Activated naive CD8-positive, alpha-beta T cell treated with anti-CD3 and anti-CD28 coated beads, Interleukin-2, amount 10 ng/mL, durations not matched to agents 7 days and 5 days (primary cell): ENCODE data around the gene PSMA1. TPM values are rescaled to one million over a fixed set of nuclear protein-coding genes. Genes with fewer than 3 reads are reported as not detected.
"Not testable (repeated sequence)": the region's sequence is repeated elsewhere in the genome, so short reads cannot be mapped to it uniquely, and the experiment has no call there.

Experiments
- ATAC-seq: fragments of 150-1000 bp; cut with Tn5 transposase; one replicate; pipeline ENCODE4 v1.10.0; 2021; ENCODE audit warnings: low read depth, moderate library complexity
- POLR2A ChIA-PET: fragments of 350-600 bp; sonication (Branson Sonifier 250); formaldehyde crosslinking; loops from one replicate; lab custom pipeline; 2021; ENCODE audit warnings: antibody characterized with exemption; lab: Charles Lee
- DNase-seq: peaks from one replicate; pipeline ENCODE4 v3.0.0; 2021
- H3K27ac Mint-ChIP-seq: one replicate; pipeline ENCODE4 v1.8.0; 2022; ENCODE audit warnings: mild to moderate bottlenecking, mixed read lengths
- H3K27me3 Mint-ChIP-seq: one replicate; pipeline ENCODE4 v1.8.0; 2022; ENCODE audit warnings: mild to moderate bottlenecking, moderate library complexity, mixed read lengths
- H3K36me3 Mint-ChIP-seq: one replicate; pipeline ENCODE4 v1.8.0; 2021; ENCODE audit warnings: mild to moderate bottlenecking, mixed read lengths
- H3K4me1 Mint-ChIP-seq: one replicate; pipeline ENCODE4 v1.8.0; 2021; ENCODE audit warnings: mixed read lengths
- H3K4me3 Mint-ChIP-seq: one replicate; pipeline ENCODE4 v1.8.0; 2022; ENCODE audit warnings: mild to moderate bottlenecking, moderate library complexity, mixed read lengths
- H3K9me3 Mint-ChIP-seq: one replicate; pipeline ENCODE4 v1.8.0; 2021; ENCODE audit warnings: mixed read lengths
- total RNA-seq, 2 experiments: library from RNA; stranded (reverse); gene quantifications; one replicate each; pipeline ENCODE4 v1.2.3, GENCODE V29; 2021

The PSMA1 gene
- total RNA-seq, result 100 to 1,000 TPM; 181 to 189 TPM

DNA sequence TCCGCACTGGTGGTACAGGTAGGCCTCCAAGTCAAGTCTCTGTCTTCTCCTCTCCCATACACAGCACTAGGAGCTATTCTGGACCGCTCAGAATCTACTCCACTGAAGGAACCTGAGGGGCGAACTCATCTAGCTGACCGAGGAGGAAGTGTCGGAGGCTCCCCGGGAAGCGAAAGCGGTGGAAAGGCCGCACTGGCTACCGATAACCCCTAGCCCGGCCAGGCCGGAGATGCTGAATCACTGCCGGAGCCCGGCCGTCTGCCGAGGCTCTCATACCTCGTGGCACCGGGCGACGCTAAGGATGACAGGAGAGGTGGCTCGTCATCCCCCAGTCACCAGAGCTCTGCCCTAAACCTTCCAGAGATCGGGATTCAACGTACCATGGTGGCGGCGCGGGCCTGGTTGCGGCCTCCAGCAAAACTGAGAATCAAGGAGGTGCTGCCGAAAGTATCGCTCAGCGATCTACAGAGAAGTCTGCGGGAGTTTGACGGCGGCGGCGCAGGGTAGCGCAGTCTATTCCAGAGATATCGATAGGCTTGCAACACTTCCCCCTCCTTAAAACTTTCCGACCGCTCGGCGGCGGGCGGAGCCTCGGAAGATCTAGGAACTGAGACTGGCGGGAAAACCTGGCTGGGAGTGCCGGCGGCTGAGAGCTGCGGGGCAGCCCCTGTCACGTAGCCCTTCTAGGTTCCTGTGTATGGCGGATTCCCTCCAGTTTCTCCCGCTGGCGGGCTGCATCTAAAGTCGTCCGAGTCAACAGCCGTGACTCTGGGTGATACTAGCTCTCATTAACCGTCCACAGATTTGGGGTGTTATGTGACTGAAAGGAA, at the start of gene PSMA1:
Gene PSMA1, minus strand, starts transcription at position 470 of the 830 bp plus-strand sequence. Its CDS starts 87 bp downstream, at position 383.
- POLR2A ChIA-PET, result interaction anchor here (0.6 to 2.7 kb wide), 15 partner anchors 11 to 385 kb away, joined by 3 to 29 read pairs (median 3); partner anchors contain the start of genes COPB1, CYP2R1 and PDE3B
- no peaks in the 10 kb centered on the region for H3K27me3 Mint-ChIP-seq
- ATAC-seq, result peak; percentile 90
- peak within 1 kb of the TSS; percentile 84 for H3K4me3 Mint-ChIP-seq
- peaks cover 16% of the 10 kb centered on the region for H3K4me1 Mint-ChIP-seq
- H3K27ac Mint-ChIP-seq, result peak within 1 kb of the TSS; percentile 90
- DNase-seq, result peak; percentile 91
- H3K36me3 Mint-ChIP-seq, result peaks cover 14% of the 10 kb centered on the region
- no peaks in the 10 kb centered on the region for H3K9me3 Mint-ChIP-seq

GRCh38 chr11:14569516-14569915, 49.3 kb upstream of the PSMA1 start:
- H3K27me3 Mint-ChIP-seq, DNase-seq, ATAC-seq: not testable (repeated sequence)
- POLR2A ChIA-PET, result interaction anchor here (1.5 kb wide), 1 partner anchor 75 kb away, joined by 3 read pairs; no protein-coding TSS in a partner anchor
- Mint-ChIP-seq H3K4me3 (peak overlapping the region; percentile 14), H3K36me3 (peaks cover 94% of the 10 kb centered on the region), H3K9me3 (peaks cover 25% of the 10 kb centered on the region), H3K27ac (peak overlapping the region; percentile 50), H3K4me1 (peaks cover 27% of the 10 kb centered on the region)

- Mint-ChIP-seq H3K27me3 (no peaks in the 10 kb centered on the region), H3K36me3 (peaks cover 85% of the 10 kb centered on the region), H3K4me1 (peaks cover 25% of the 10 kb centered on the region), H3K9me3 (peaks cover 17% of the 10 kb centered on the region), H3K27ac (peak overlapping the region; percentile 25), H3K4me3 (no peak overlapping the region)
- DNase-seq, result no peak
- ATAC-seq, result no peak
- POLR2A ChIA-PET, result interaction anchor here (1.2 kb wide), 1 partner anchor 33 kb away, joined by 3 read pairs; no protein-coding TSS in a partner anchor
Observed at GRCh38 chr11:14567064-14567651, 47.0 kb upstream of the PSMA1 start.

- Mint-ChIP-seq H3K36me3 (peaks cover 86% of the 10 kb centered on the region), H3K4me3 (no peak overlapping the region), H3K27ac (peak overlapping the region; percentile 25), H3K4me1 (peaks cover 26% of the 10 kb centered on the region), H3K9me3 (peaks cover 14% of the 10 kb centered on the region), H3K27me3 (no peaks in the 10 kb centered on the region)
- no peak for DNase-seq
- POLR2A ChIA-PET, result interaction anchor here (0.6 kb wide), 1 partner anchor 12 kb away, joined by 3 read pairs; no protein-coding TSS in a partner anchor
- no peak for ATAC-seq
Observed at GRCh38 chr11:14566331-14567063, 46.3 kb upstream of the PSMA1 start.

DNA sequence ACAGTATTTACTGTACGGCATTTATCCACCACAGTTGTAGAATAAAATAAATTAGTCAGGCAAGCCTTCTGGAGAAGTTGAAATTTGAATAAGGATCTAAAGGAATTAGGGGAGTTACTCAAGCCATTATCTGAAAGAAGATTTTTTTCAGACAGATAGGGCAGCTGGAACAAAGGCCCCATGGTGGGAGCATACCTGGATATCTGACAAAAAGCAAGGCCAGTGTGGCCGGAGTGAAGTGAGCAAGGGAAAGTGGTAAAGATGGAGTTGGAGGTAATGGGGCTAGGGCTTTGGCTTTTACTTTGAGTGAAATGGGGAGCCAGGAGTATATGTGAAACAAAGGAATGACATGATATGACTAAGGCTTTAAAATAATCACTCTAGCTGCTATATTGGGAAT, 45.7 kb upstream of the PSMA1 start:
- Mint-ChIP-seq H3K4me3 (no peak overlapping the region), H3K4me1 (peaks cover 29% of the 10 kb centered on the region), H3K9me3 (peaks cover 14% of the 10 kb centered on the region), H3K27me3 (no peaks in the 10 kb centered on the region), H3K36me3 (peaks cover 83% of the 10 kb centered on the region), H3K27ac (no peak overlapping the region)
- POLR2A ChIA-PET, result interaction anchor here (0.5 to 1.1 kb wide), 3 partner anchors 13 to 77 kb away, joined by 3 read pairs; no protein-coding TSS in a partner anchor
- DNase-seq (no peak), ATAC-seq (no peak)

DNA sequence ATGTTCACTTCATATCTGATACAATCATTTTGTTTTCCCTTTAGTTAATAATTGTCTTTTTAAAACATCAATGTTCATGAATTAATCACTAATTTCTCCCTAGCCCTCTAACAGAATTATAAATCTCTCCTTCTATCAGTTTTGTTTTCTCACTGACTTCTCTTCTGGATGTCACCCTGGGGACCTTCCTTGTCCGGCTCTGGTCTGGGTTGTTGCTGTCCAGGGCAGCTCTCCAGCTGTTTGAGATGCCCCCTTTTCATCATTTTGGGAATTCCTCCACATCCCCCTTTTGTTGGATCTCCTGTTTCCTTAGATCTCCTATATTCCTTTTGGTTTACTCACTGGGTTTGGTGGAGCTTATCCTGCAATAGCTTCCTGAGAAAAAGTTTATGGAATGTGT, 35.6 kb upstream of the PSMA1 start:
- Mint-ChIP-seq H3K27me3 (no peaks in the 10 kb centered on the region), H3K36me3 (peaks cover 59% of the 10 kb centered on the region), H3K9me3 (peaks cover 5% of the 10 kb centered on the region), H3K27ac (peak overlapping the region; percentile 81), H3K4me1 (peaks cover 32% of the 10 kb centered on the region), H3K4me3 (peak overlapping the region; percentile 55)
- POLR2A ChIA-PET, result interaction anchor here (0.9 kb wide), 1 partner anchor 10 kb away, joined by 4 read pairs; no protein-coding TSS in a partner anchor
- no peak for DNase-seq
- ATAC-seq, result no peak

DNA sequence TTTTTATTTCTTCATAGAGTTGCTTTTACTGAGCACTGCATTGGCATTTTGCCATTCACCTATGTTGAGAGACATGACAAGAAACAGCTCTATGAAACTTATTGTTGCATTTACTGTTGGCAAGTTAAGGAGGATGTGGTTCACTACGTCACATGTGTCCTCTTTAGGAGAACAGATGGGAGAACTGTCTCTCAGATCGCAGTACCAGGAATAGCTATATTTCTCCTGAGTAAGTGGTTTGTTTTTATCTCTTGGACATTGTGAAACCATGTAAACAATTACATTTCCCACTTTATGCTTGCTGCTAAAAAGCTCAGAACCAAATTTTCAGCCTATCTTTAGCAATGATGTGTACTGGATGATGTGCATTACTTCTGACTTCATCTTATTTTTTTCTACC, 34.8 kb upstream of the PSMA1 start:
- Mint-ChIP-seq H3K36me3 (peaks cover 55% of the 10 kb centered on the region), H3K4me3 (peak overlapping the region; percentile 50), H3K27ac (peak overlapping the region; percentile 75), H3K27me3 (no peaks in the 10 kb centered on the region), H3K4me1 (peaks cover 30% of the 10 kb centered on the region), H3K9me3 (peaks cover 5% of the 10 kb centered on the region)
- peak; percentile 90 for ATAC-seq
- POLR2A ChIA-PET, result interaction anchor here (0.7 to 1.0 kb wide), 3 partner anchors 9 to 89 kb away, joined by 4 to 7 read pairs (median 5); partner anchors contain the start of gene PDE3B
- no peak for DNase-seq

GRCh38 chr11:14552089-14552488, 31.9 kb upstream of the PSMA1 start:
- Mint-ChIP-seq H3K9me3 (no peaks in the 10 kb centered on the region), H3K36me3 (peaks cover 43% of the 10 kb centered on the region), H3K4me3 (no peak overlapping the region), H3K27me3 (no peaks in the 10 kb centered on the region), H3K27ac (no peak overlapping the region), H3K4me1 (peaks cover 25% of the 10 kb centered on the region)
- ATAC-seq, result no peak
- no peak for DNase-seq
- POLR2A ChIA-PET, result interaction anchor here (1.1 kb wide), 1 partner anchor 32 kb away, joined by 3 read pairs; the partner anchor contains the start of gene PSMA1

DNA sequence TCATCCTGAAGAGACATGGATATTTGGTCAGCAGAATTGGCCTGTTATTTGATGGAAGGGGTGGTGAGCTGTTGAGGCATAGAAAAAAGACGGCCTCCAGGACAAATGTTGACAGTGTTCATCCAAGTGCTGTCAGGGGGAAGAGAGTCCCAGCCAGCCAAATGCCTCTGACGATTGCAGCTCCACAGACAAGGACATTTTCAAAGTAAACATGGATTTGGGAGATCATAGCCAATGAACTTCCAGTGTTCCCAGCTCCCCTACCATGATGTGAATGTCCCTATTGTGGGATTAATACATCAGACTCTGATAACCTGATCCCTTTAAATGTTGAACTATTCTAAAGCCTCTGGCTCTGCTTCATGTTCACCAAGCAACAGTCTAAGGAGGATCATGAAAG, 31.2 kb upstream of the PSMA1 start:
- H3K27me3 Mint-ChIP-seq, result no peaks in the 10 kb centered on the region
- ATAC-seq, result no peak
- no peak overlapping the region for H3K27ac Mint-ChIP-seq
- peaks cover 23% of the 10 kb centered on the region for H3K4me1 Mint-ChIP-seq
- H3K9me3 Mint-ChIP-seq, result no peaks in the 10 kb centered on the region
- DNase-seq, result no peak
- no peak overlapping the region for H3K4me3 Mint-ChIP-seq
- POLR2A ChIA-PET, result no interaction called here
- peaks cover 38% of the 10 kb centered on the region for H3K36me3 Mint-ChIP-seq

- no peak overlapping the region for H3K4me3 Mint-ChIP-seq
- H3K27me3 Mint-ChIP-seq, result no peaks in the 10 kb centered on the region
- peaks cover 43% of the 10 kb centered on the region for H3K36me3 Mint-ChIP-seq
- POLR2A ChIA-PET, result no interaction called here
- peaks cover under 1% of the 10 kb centered on the region for H3K9me3 Mint-ChIP-seq
- ATAC-seq (no peak), DNase-seq (no peak)
- no peak overlapping the region for H3K27ac Mint-ChIP-seq
- H3K4me1 Mint-ChIP-seq, result peaks cover 20% of the 10 kb centered on the region
Observed at GRCh38 chr11:14549891-14550290, 29.7 kb upstream of the PSMA1 start.

GRCh38 chr11:14547440-14547839, 27.3 kb upstream of the PSMA1 start:
- no peak for ATAC-seq

GRCh38 chr11:14546672-14547071, 26.5 kb upstream of the PSMA1 start:
- no peak for DNase-seq
- ATAC-seq, result no peak
- H3K4me1 Mint-ChIP-seq, result peaks cover 17% of the 10 kb centered on the region
- peaks cover 39% of the 10 kb centered on the region for H3K36me3 Mint-ChIP-seq
- no peak overlapping the region for H3K27ac Mint-ChIP-seq
- no peak overlapping the region for H3K4me3 Mint-ChIP-seq
- POLR2A ChIA-PET, result interaction anchor here (1.6 kb wide), 1 partner anchor 345 kb away, joined by 3 read pairs; no protein-coding TSS in a partner anchor
- peaks cover 3% of the 10 kb centered on the region for H3K9me3 Mint-ChIP-seq
- H3K27me3 Mint-ChIP-seq, result no peaks in the 10 kb centered on the region

More at GRCh38 chr11:14547440-14547839, 27.3 kb upstream of the PSMA1 start:
- H3K9me3 Mint-ChIP-seq, result peaks cover 3% of the 10 kb centered on the region
- H3K4me1 Mint-ChIP-seq, result peaks cover 17% of the 10 kb centered on the region
- H3K27me3 Mint-ChIP-seq, result no peaks in the 10 kb centered on the region
- no peak overlapping the region for H3K4me3 Mint-ChIP-seq
- peaks cover 39% of the 10 kb centered on the region for H3K36me3 Mint-ChIP-seq
- DNase-seq, result no peak
- POLR2A ChIA-PET, result interaction anchor here (1.0 kb wide), 1 partner anchor 10 kb away, joined by 3 read pairs; no protein-coding TSS in a partner anchor
- no peak overlapping the region for H3K27ac Mint-ChIP-seq
